MCF 10A (cell line): ENCODE data around the gene DTD1. TPM values are rescaled to one million over a fixed set of nuclear protein-coding genes. Genes with fewer than 3 reads are reported as not detected.

Experiments
- BruUV-seq: library from RNA; stranded (reverse); fragments of 400-500 nt; replicated peaks from 2 replicates; lab custom pipeline; 2021; lab: Mats Ljungman, UMichigan
- CTCF ChIA-PET: fragments of 300-600 bp; sonication (Branson Sonifier 250); formaldehyde crosslinking; extraction: SDS; loops from one replicate; lab custom pipeline; 2021; ENCODE audit warnings: antibody characterized with exemption, inconsistent platforms; lab: Yijun Ruan, JAX
- POLR2A ChIA-PET: fragments of 300-600, 350-650 bp; sonication (Branson Sonifier 250); formaldehyde crosslinking; extraction: SDS; loops from one replicate; lab custom pipeline; 2020; ENCODE audit warnings: antibody characterized with exemption, inconsistent platforms; lab: Yijun Ruan, JAX
- DNase-seq: peaks from one replicate; pipeline ENCODE4 v3.0.0-alpha.2; 2018; ENCODE audit not compliant: unreplicated experiment
- H3K27ac Mint-ChIP-seq: one replicate; pipeline ENCODE4 v1.8.0; 2022; ENCODE audit warnings: mild to moderate bottlenecking, low read depth, mixed read lengths; ENCODE audit not compliant: unreplicated experiment
- H3K27me3 Mint-ChIP-seq: one replicate; pipeline ENCODE4 v1.8.0; 2022; ENCODE audit warnings: mixed read lengths; ENCODE audit not compliant: insufficient read depth, unreplicated experiment
- H3K36me3 Mint-ChIP-seq: one replicate; pipeline ENCODE4 v1.8.0; 2022; ENCODE audit warnings: mild to moderate bottlenecking, moderate library complexity, mixed read lengths; ENCODE audit not compliant: insufficient read depth, unreplicated experiment
- H3K4me1 Mint-ChIP-seq: one replicate; pipeline ENCODE4 v1.8.0; 2022; ENCODE audit warnings: mixed read lengths; ENCODE audit not compliant: insufficient read depth, unreplicated experiment
- H3K4me3 Mint-ChIP-seq: one replicate; pipeline ENCODE4 v1.8.0; 2022; ENCODE audit warnings: mild to moderate bottlenecking, moderate library complexity, mixed read lengths; ENCODE audit not compliant: unreplicated experiment
- H3K9me3 Mint-ChIP-seq: one replicate; pipeline ENCODE4 v1.8.0; 2022; ENCODE audit warnings: mixed read lengths; ENCODE audit not compliant: unreplicated experiment
- intact Hi-C: fragments of 100-400 bp; cut with micrococcal nuclease; formaldehyde crosslinking; loops from 2 replicates; pipeline ENCODE4 v1.14.1; 2022
- total RNA-seq: library from RNA; stranded (reverse); gene quantifications from 2 replicates; pipeline ENCODE4 v1.2.3, GENCODE V29; 2022
- TF ChIP-seq, protein P1 (sequence below): fragments of 200-600 bp; IDR thresholded peaks from one replicate; pipeline ENCODE4 v1.8.0; 2022; ENCODE audit warnings: antibody characterized with exemption, mild to moderate bottlenecking; ENCODE audit not compliant: unreplicated experiment

The DTD1 gene
- total RNA-seq, 1 experiment from 2014 or later, result 101 TPM

- Mint-ChIP-seq H3K27ac (no peak overlapping the region), H3K4me3 (no peak overlapping the region), H3K9me3 (peaks cover 6% of the 10 kb centered on the region), H3K36me3 (no peaks in the 10 kb centered on the region), H3K4me1 (peaks cover 11% of the 10 kb centered on the region), H3K27me3 (no peaks in the 10 kb centered on the region)
- no peak for DNase-seq
- POLR2A ChIA-PET, result no interaction called here
- no TSS peak for BruUV-seq
- intact Hi-C loops, result no loop called here
- CTCF ChIA-PET, result interaction anchor here (1.3 kb wide), 1 partner anchor 22 kb away, joined by 4 read pairs; no protein-coding TSS in a partner anchor
- TF ChIP-seq, protein P1, sequence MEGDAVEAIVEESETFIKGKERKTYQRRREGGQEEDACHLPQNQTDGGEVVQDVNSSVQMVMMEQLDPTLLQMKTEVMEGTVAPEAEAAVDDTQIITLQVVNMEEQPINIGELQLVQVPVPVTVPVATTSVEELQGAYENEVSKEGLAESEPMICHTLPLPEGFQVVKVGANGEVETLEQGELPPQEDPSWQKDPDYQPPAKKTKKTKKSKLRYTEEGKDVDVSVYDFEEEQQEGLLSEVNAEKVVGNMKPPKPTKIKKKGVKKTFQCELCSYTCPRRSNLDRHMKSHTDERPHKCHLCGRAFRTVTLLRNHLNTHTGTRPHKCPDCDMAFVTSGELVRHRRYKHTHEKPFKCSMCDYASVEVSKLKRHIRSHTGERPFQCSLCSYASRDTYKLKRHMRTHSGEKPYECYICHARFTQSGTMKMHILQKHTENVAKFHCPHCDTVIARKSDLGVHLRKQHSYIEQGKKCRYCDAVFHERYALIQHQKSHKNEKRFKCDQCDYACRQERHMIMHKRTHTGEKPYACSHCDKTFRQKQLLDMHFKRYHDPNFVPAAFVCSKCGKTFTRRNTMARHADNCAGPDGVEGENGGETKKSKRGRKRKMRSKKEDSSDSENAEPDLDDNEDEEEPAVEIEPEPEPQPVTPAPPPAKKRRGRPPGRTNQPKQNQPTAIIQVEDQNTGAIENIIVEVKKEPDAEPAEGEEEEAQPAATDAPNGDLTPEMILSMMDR, result no peak
These were observed 151.9 kb downstream of the DTD1 start for GRCh38 chr20:18739751-18740166.

DNA sequence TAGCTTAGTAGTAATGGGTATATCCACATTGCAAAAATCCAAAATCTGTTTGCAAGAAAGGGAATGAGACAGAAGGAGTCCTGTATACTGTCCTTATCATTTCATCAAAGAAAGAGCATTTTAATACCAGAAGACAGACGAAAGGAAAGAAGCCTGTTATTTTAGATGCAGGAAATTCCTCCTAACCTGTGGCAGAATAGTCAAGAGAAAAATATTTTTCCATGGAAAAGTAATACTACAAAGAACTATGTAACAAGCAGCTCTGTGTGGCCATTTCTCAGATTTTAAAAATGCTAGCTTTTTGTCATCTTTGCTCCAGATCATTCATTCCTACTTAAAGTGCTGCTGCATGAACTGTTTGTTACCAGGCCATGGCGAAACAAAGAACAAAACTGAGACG lies 152.9 kb downstream of the DTD1 start:
- Mint-ChIP-seq H3K4me1 (peaks cover 11% of the 10 kb centered on the region), H3K9me3 (peaks cover 6% of the 10 kb centered on the region), H3K27me3 (no peaks in the 10 kb centered on the region), H3K27ac (no peak overlapping the region), H3K4me3 (no peak overlapping the region), H3K36me3 (peaks cover 4% of the 10 kb centered on the region)
- DNase-seq, result no peak
- ChIA-PET CTCF (interaction anchor here (0.6 to 1.0 kb wide), 3 partner anchors 54 to 666 kb away, joined by 3 to 5 read pairs (median 3); no protein-coding TSS in a partner anchor), POLR2A (interaction anchor here (1.3 kb wide), 1 partner anchor 10 kb away, joined by 4 read pairs; no protein-coding TSS in a partner anchor)
- intact Hi-C loops, result no loop called here
- no TSS peak for BruUV-seq
- TF ChIP-seq, protein P1, result no peak

DNA sequence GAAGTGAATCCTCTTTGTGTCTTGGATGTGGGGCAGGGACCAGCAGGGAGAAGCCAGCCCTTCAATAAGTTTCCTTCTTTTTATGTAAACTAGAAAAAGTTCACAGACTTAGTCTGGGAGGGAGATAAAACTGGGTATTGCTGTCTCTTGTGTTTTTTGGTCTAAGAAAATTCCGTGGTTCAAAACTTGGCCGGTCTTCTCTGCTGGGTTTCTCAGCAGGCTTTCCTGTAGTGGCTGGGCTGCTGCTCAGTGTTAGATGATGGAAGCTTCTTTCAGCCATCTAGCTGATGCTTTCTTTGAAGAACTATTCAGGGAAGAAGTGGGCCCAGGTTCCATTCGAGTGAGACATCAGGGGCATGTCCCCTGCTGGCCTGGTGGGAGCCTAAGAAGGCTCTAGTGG lies 155.0 kb downstream of the DTD1 start:
- CTCF ChIA-PET, result interaction anchor here (0.6 kb wide), 1 partner anchor 387 kb away, joined by 3 read pairs; no protein-coding TSS in a partner anchor
- H3K27ac Mint-ChIP-seq, result no peak overlapping the region
- POLR2A ChIA-PET, result no interaction called here
- no peaks in the 10 kb centered on the region for H3K9me3 Mint-ChIP-seq
- H3K36me3 Mint-ChIP-seq, result peaks cover 7% of the 10 kb centered on the region
- BruUV-seq, result no TSS peak
- no peak for DNase-seq
- H3K4me3 Mint-ChIP-seq, result no peak overlapping the region
- H3K4me1 Mint-ChIP-seq, result peaks cover 5% of the 10 kb centered on the region
- no peaks in the 10 kb centered on the region for H3K27me3 Mint-ChIP-seq
- intact Hi-C loops, result no loop called here
- TF ChIP-seq, protein P1, result no peak

DNA sequence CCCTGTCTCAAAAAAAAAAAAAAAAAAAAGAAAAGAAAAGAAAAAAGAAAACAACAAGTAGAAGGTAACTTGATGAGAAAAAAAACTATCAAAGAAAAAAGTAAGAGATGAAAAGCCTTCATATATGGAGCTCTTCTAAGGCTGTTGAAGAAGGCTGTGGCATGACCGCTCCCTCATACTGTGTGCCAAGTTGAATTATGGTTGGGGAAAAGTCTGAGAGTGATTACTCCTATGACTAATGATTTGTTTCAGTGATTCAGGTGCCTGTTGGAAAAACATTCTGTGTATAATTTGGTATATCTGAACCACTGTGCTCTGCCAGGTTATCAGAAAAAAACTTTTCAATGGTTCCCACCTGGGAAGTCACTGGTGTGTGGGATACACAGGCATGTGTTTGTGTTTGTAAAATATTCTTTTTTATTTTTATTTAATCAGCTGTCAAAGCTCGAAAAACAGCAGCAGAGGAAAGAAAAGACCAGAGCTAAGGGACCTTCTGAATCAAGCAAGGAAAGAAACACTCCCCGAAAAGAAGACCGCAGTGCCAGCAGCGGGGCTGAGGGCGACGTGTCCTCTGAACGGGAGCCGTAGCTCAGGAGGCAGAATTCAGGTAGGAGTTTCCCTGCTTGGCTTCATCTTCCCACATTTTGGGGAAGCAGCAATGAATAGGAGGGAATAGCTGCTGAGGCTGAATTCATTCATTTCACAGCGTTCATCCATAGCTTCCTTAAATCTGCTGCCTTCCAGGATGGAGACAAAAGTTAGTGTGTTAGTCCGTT lies 156.0 kb downstream of the DTD1 start:
- intact Hi-C loops, result no loop called here
- BruUV-seq, result no TSS peak
- Mint-ChIP-seq H3K27me3 (no peaks in the 10 kb centered on the region), H3K27ac (no peak overlapping the region), H3K4me1 (no peaks in the 10 kb centered on the region), H3K36me3 (peaks cover 7% of the 10 kb centered on the region), H3K4me3 (no peak overlapping the region), H3K9me3 (no peaks in the 10 kb centered on the region)
- peak; percentile 6 for DNase-seq
- TF ChIP-seq, protein P1, result no peak
- CTCF ChIA-PET, result interaction anchor here (0.9 to 1.2 kb wide), 2 partner anchors 10 to 16 kb away, joined by 3 to 4 read pairs; no protein-coding TSS in a partner anchor
- POLR2A ChIA-PET, result no interaction called here
